WTC11 (cell line): ENCODE data around the gene LCN15.

Experiments used
- CREB1 ChIP-seq: sonication (generic); formaldehyde crosslinking; IDR thresholded peaks from 2 replicates; pipeline ENCODE4 v1.8.0; 2023; ENCODE audit warnings: mild to moderate bottlenecking, missing genetic modification reagents
- CTCF ChIP-seq: fragments of 200-600 bp; IDR thresholded peaks from 2 replicates; pipeline ENCODE4 v1.8.0; 2022; ENCODE audit warnings: antibody characterized with exemption
- ETV6 ChIP-seq: sonication (generic); formaldehyde crosslinking; IDR thresholded peaks from 2 replicates; pipeline ENCODE4 v1.8.1; 2022; ENCODE audit warnings: mild to moderate bottlenecking, missing genetic modification reagents
- IRF2 ChIP-seq: sonication (generic); formaldehyde crosslinking; IDR thresholded peaks from 2 replicates; pipeline ENCODE4 v1.8.0; 2022; ENCODE audit warnings: low read depth, missing genetic modification reagents, borderline replicate concordance
- MLX ChIP-seq: sonication (generic); formaldehyde crosslinking; IDR thresholded peaks from 2 replicates; pipeline ENCODE4 v1.8.1; 2023; ENCODE audit warnings: mild to moderate bottlenecking, missing genetic modification reagents, moderate library complexity
- TEAD4 ChIP-seq: sonication (generic); formaldehyde crosslinking; IDR thresholded peaks from 2 replicates; pipeline ENCODE4 v1.8.0; 2022; ENCODE audit warnings: mild to moderate bottlenecking, missing genetic modification reagents
- TF ChIP-seq, protein P1 (sequence below): sonication (generic); formaldehyde crosslinking; IDR thresholded peaks from 2 replicates; pipeline ENCODE4 v1.8.1; 2023; ENCODE audit warnings: mild to moderate bottlenecking, missing genetic modification reagents, moderate library complexity

DNA sequence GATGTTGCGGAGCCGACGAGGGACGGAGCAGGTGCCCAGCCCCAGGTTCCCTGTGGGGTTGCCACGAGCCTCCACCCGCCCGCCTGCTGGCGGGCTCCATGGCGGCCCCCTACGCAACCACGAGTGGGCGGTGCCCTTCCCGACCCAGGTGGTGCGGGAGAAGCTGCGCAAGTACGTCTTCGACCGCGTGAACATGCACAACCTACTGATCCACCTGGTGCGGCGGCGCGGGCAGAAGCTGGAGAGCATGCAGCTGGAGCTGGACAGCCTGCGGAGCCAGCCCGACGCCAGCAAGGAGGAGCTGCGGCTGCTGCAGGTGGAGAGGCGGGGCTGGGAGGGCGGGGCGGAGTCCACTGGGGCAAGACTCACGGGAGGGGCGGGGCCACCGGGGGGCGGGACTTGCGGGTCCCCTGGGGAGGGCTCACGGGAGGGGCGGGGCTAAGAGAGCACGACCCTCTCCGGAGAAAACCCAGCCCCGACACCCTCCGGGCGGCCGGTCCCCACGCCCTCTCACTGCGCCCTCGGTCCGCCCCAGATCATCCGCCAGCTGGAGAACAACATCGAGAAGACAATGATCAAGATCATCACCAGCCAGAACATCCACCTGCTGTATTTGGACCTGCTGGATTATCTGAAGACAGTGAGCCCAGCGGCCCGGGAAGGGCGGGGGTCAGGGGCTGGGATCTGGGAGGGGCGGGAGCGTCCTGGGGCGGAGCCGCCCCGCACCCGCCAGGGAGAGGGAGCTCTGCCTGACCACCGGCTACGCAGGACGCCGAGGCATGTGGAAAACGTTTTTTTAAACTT is 35.7 kb upstream of the LCN15 start:
- 0 out of 2 replicates have a peak, but pooled peaks have one; percentile 31 for TF ChIP-seq ETV6 (CRISPR knock-in tag)
- no peak for TF ChIP-seq CTCF
- TF ChIP-seq IRF2 (CRISPR knock-in tag), result no peak
- TF ChIP-seq, protein P1, sequence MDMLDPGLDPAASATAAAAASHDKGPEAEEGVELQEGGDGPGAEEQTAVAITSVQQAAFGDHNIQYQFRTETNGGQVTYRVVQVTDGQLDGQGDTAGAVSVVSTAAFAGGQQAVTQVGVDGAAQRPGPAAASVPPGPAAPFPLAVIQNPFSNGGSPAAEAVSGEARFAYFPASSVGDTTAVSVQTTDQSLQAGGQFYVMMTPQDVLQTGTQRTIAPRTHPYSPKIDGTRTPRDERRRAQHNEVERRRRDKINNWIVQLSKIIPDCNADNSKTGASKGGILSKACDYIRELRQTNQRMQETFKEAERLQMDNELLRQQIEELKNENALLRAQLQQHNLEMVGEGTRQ (CRISPR knock-in tag), result no peak
- TF ChIP-seq MLX (CRISPR knock-in tag), result no peak
- no peak for TF ChIP-seq TEAD4
- no peak for TF ChIP-seq CREB1 (CRISPR knock-in tag)
